Measurements from ENCODE around the gene FAM107B. TPM values are rescaled to one million over a fixed set of nuclear protein-coding genes. Genes with fewer than 3 reads are reported as not detected.

Gene FAM107B
- total and polyA plus RNA-seq, 2 of the 8 experiments (the other 6 are each of a cell fraction or from before 2014, with no cell fraction given) = 7.5 to 28.1 TPM

GRCh38 chr10:14531974-14532373 lies 242.7 kb downstream of the FAM107B start (continued):
- TF ChIP-seq RFX5 (IDR thresholded peaks at IDR 0.05; ENCODE audit: borderline replicate concordance, low read depth, low read length) = no peak

All from H1 (cell line).